CD4-positive, CD25-positive, alpha-beta regulatory T cell (primary cell): ENCODE measurements around the gene EDN3. TPM values are rescaled to one million over a fixed set of nuclear protein-coding genes. Genes with fewer than 3 reads are reported as not detected.
A peak's percentile ranks its signal among the peaks of the same experiment; 100 is the strongest.

Source experiments
- ATAC-seq, 2 donors: fragments of 150-1000 bp; cut with Tn5 transposase; one replicate each; pipeline ENCODE4 v1.10.0; 2021; ENCODE audit warnings: low read depth in 2 of 2, moderate number of reproducible peaks in 2 of 2, moderate library complexity in 1 of 2
- DNase-seq, 3 donors: peaks; one replicate each; pipeline versions ENCODE4 v3.0.0 to v3.0.0-alpha.2; 2012 to 2022; ENCODE audit warnings: mixed read lengths in 1 of 3
- H3K27ac ChIP-seq: one replicate; pipeline ENCODE4 v1.7.0; 2013; ENCODE audit warnings: mild to moderate bottlenecking, low read length; ENCODE audit not compliant: insufficient read depth, poor library complexity, severe bottlenecking
- H3K27me3 ChIP-seq: one replicate; pipeline ENCODE4 v1.7.0; 2013; ENCODE audit warnings: low read length; ENCODE audit not compliant: control insufficient read depth, insufficient read depth
- H3K36me3 ChIP-seq: one replicate; pipeline ENCODE4 v1.7.0; 2013; ENCODE audit warnings: mild to moderate bottlenecking, low read length, moderate library complexity; ENCODE audit not compliant: control insufficient read depth, insufficient read depth
- H3K4me1 ChIP-seq: 2 replicates; pipeline ENCODE4 v1.7.0; 2013; ENCODE audit warnings: mild to moderate bottlenecking, low read length; ENCODE audit not compliant: insufficient read depth, control insufficient read depth, poor library complexity, severe bottlenecking
- H3K4me3 ChIP-seq: one replicate; pipeline ENCODE4 v1.7.0; 2013; ENCODE audit warnings: low read depth, mild to moderate bottlenecking, low read length, moderate library complexity
- H3K9me3 ChIP-seq, 2 experiments: 1 replicate in 1 of 2; 2 replicates in 1 of 2; pipeline ENCODE4 v1.7.0; 2013; ENCODE audit warnings: low read length in 2 of 2, mild to moderate bottlenecking in 1 of 2, moderate library complexity in 1 of 2; ENCODE audit not compliant: control insufficient read depth in 2 of 2
- H3K27ac Mint-ChIP-seq, 3 donors: one replicate each; pipeline ENCODE4 v1.8.0; 2020 to 2022; ENCODE audit warnings: mild to moderate bottlenecking in 3 of 3, mixed read lengths in 3 of 3, moderate library complexity in 2 of 3
- H3K27me3 Mint-ChIP-seq: one replicate; pipeline ENCODE4 v1.8.0; 2022; ENCODE audit warnings: mild to moderate bottlenecking, mixed read lengths
- H3K36me3 Mint-ChIP-seq: one replicate; pipeline ENCODE4 v1.8.0; 2020; ENCODE audit warnings: mixed read lengths
- H3K4me1 Mint-ChIP-seq, 4 donors: one replicate each; pipeline ENCODE4 v1.8.0; 2020 to 2022; ENCODE audit warnings: mixed read lengths in 4 of 4, mild to moderate bottlenecking in 1 of 4
- H3K4me3 Mint-ChIP-seq, 4 donors: one replicate each; pipeline ENCODE4 v1.8.0; 2020 to 2022; ENCODE audit warnings: mild to moderate bottlenecking in 4 of 4, mixed read lengths in 4 of 4, moderate library complexity in 3 of 4
- H3K9me3 Mint-ChIP-seq, 7 donors: one replicate each; pipeline ENCODE4 v1.8.0; 2020 to 2022; ENCODE audit warnings: mixed read lengths in 7 of 7, mild to moderate bottlenecking in 3 of 7, moderate library complexity in 2 of 7
- polyA plus RNA-seq, 4 donors: library from polyadenylated mRNA; unstranded; fragments of 300-500 nt; fragmentation: Illumina TruSeq; gene quantifications; one replicate each; pipeline ENCODE4 v1.2.3, GENCODE V29; 2021
- total RNA-seq: library from RNA; stranded (reverse); gene quantifications from one replicate; pipeline ENCODE4 v1.2.3, GENCODE V29; 2022

Gene EDN3
- total RNA-seq (0.44 TPM), polyA plus RNA-seq (not detected)

- no peaks in the 10 kb centered on the region for H3K4me1 ChIP-seq
- no peak within 1 kb of the TSS for H3K4me3 Mint-ChIP-seq
- H3K27me3 ChIP-seq = peaks cover 13% of the 10 kb centered on the region
- H3K27me3 Mint-ChIP-seq = peaks cover 54% of the 10 kb centered on the region
- H3K9me3 Mint-ChIP-seq = peaks cover 0 to 2% (median 0%) of the 10 kb centered on the region in 7 donors
- no peak for DNase-seq
- H3K4me1 Mint-ChIP-seq = peaks cover 0 to 5% (median under 1%) of the 10 kb centered on the region in 4 donors
- no peak within 1 kb of the TSS for H3K27ac ChIP-seq
- no peaks in the 10 kb centered on the region for H3K36me3 Mint-ChIP-seq
- H3K27ac Mint-ChIP-seq = no peak within 1 kb of the TSS
- no peaks in the 10 kb centered on the region for H3K36me3 ChIP-seq
- no peaks in the 10 kb centered on the region for H3K9me3 ChIP-seq
- no peak within 1 kb of the TSS for H3K4me3 ChIP-seq
- no peak for ATAC-seq
Observed at GRCh38 chr20:59300333-59301081, at the start of gene EDN3. TSS of gene EDN3 (plus strand) at chr20:59300611. CDS start at chr20:59300813, 202 bp downstream.

GRCh38 chr20:59253325-59253724 lies 47.1 kb upstream of the EDN3 start:
- H3K4me3 ChIP-seq = peak overlapping the region; percentile 20
- peak overlapping the region; percentile 58 for H3K27ac ChIP-seq
- no peaks in the 10 kb centered on the region for H3K27me3 Mint-ChIP-seq
- DNase-seq (peak in 2 of 3 donors; percentile 40 to 60), ATAC-seq (peak; percentile 73 to 80)
- H3K27me3 ChIP-seq = no peaks in the 10 kb centered on the region
- H3K36me3 Mint-ChIP-seq = peaks cover 76% of the 10 kb centered on the region
- peaks cover 33 to 71% (median 42%) of the 10 kb centered on the region in 4 donors for H3K4me1 Mint-ChIP-seq
- H3K27ac Mint-ChIP-seq = peak overlapping the region; percentile 82 to 97 (median 94)
- H3K4me3 Mint-ChIP-seq = peak overlapping the region in 3 of 4 donors; percentile 47 to 61 (median 60)
- peaks cover 64% of the 10 kb centered on the region for H3K36me3 ChIP-seq
- peaks cover 25% of the 10 kb centered on the region for H3K4me1 ChIP-seq
- H3K9me3 Mint-ChIP-seq = peaks cover 0 to 8% (median 2%) of the 10 kb centered on the region in 7 donors
- no peaks in the 10 kb centered on the region for H3K9me3 ChIP-seq

GRCh38 chr20:59253779-59254319 lies 46.6 kb upstream of the EDN3 start:
- peaks cover 27% of the 10 kb centered on the region for H3K4me1 ChIP-seq
- no peaks in the 10 kb centered on the region for H3K9me3 ChIP-seq
- H3K9me3 Mint-ChIP-seq = peaks cover 0 to 8% (median 2%) of the 10 kb centered on the region in 7 donors
- no peaks in the 10 kb centered on the region for H3K27me3 Mint-ChIP-seq
- H3K4me3 Mint-ChIP-seq = peak overlapping the region in 3 of 4 donors; percentile 47 to 61 (median 60)
- ATAC-seq (peak in 1 of 2 donors; percentile 47), DNase-seq (peak in 1 of 3 donors; percentile 14)
- peaks cover 60% of the 10 kb centered on the region for H3K36me3 ChIP-seq
- H3K27ac Mint-ChIP-seq = peak overlapping the region; percentile 82 to 97 (median 94)
- H3K36me3 Mint-ChIP-seq = peaks cover 70% of the 10 kb centered on the region
- peaks cover 37 to 73% (median 45%) of the 10 kb centered on the region in 4 donors for H3K4me1 Mint-ChIP-seq
- no peak overlapping the region for H3K4me3 ChIP-seq
- H3K27ac ChIP-seq = peak overlapping the region; percentile 58
- H3K27me3 ChIP-seq = no peaks in the 10 kb centered on the region

GRCh38 chr20:59255256-59255655 lies 45.2 kb upstream of the EDN3 start:
- no peak for ATAC-seq
- H3K27ac ChIP-seq = no peak overlapping the region
- peak overlapping the region in 1 of 3 donors; percentile 48 for H3K27ac Mint-ChIP-seq
- no peaks in the 10 kb centered on the region for H3K27me3 ChIP-seq
- H3K9me3 Mint-ChIP-seq = peaks cover 0 to 7% (median 2%) of the 10 kb centered on the region in 7 donors
- no peak for DNase-seq
- no peaks in the 10 kb centered on the region for H3K9me3 ChIP-seq
- peaks cover 37 to 72% (median 53%) of the 10 kb centered on the region in 4 donors for H3K4me1 Mint-ChIP-seq
- H3K36me3 ChIP-seq = peaks cover 46% of the 10 kb centered on the region
- H3K4me3 Mint-ChIP-seq = no peak overlapping the region
- H3K36me3 Mint-ChIP-seq = peaks cover 59% of the 10 kb centered on the region
- H3K4me1 ChIP-seq = peaks cover 27% of the 10 kb centered on the region
- no peak overlapping the region for H3K4me3 ChIP-seq
- H3K27me3 Mint-ChIP-seq = no peaks in the 10 kb centered on the region

- Histone ChIP-seq H3K36me3 (peaks cover 26% of the 10 kb centered on the region), H3K4me1 (peaks cover 20% of the 10 kb centered on the region), H3K27ac (no peak overlapping the region), H3K4me3 (no peak overlapping the region), H3K9me3 (no peaks in the 10 kb centered on the region), H3K27me3 (no peaks in the 10 kb centered on the region)
- ATAC-seq (peak; percentile 29 to 49), DNase-seq (peak in 1 of 3 donors; percentile 62)
- H3K4me1 Mint-ChIP-seq = peaks cover 19 to 48% (median 38%) of the 10 kb centered on the region in 4 donors
- no peaks in the 10 kb centered on the region for H3K27me3 Mint-ChIP-seq
- H3K36me3 Mint-ChIP-seq = peaks cover 30% of the 10 kb centered on the region
- H3K27ac Mint-ChIP-seq = peak overlapping the region in 2 of 3 donors; percentile 54 to 71
- no peaks in the 10 kb centered on the region for H3K9me3 Mint-ChIP-seq
- peak overlapping the region in 2 of 4 donors; percentile 11 to 28 for H3K4me3 Mint-ChIP-seq
Observed at GRCh38 chr20:59258221-59258621, 42.2 kb upstream of the EDN3 start.

- Histone ChIP-seq H3K9me3 (no peaks in the 10 kb centered on the region), H3K36me3 (peaks cover 13% of the 10 kb centered on the region), H3K27me3 (peaks cover 2% of the 10 kb centered on the region), H3K27ac (no peak overlapping the region), H3K4me1 (peaks cover 9% of the 10 kb centered on the region), H3K4me3 (no peak overlapping the region)
- H3K4me1 Mint-ChIP-seq = peaks cover 11 to 42% (median 26%) of the 10 kb centered on the region in 4 donors
- no peak overlapping the region for H3K4me3 Mint-ChIP-seq
- ATAC-seq (no peak), DNase-seq (no peak)
- H3K9me3 Mint-ChIP-seq = no peaks in the 10 kb centered on the region
- H3K36me3 Mint-ChIP-seq = peaks cover 16% of the 10 kb centered on the region
- H3K27me3 Mint-ChIP-seq = peaks cover 12% of the 10 kb centered on the region
- H3K27ac Mint-ChIP-seq = no peak overlapping the region
Observed at GRCh38 chr20:59259946-59260345, 40.5 kb upstream of the EDN3 start.

GRCh38 chr20:59265298-59265697 lies 35.1 kb upstream of the EDN3 start:
- ATAC-seq (no peak), DNase-seq (no peak)
- Mint-ChIP-seq H3K4me3 (no peak overlapping the region), H3K36me3 (no peaks in the 10 kb centered on the region), H3K4me1 (peaks cover 0 to 9% (median 1%) of the 10 kb centered on the region in 4 donors), H3K27ac (peak overlapping the region in 1 of 3 donors; percentile 14), H3K27me3 (peaks cover 31% of the 10 kb centered on the region), H3K9me3 (peaks cover 0 to 2% (median 0%) of the 10 kb centered on the region in 7 donors)
- H3K9me3 ChIP-seq = no peaks in the 10 kb centered on the region
- H3K27me3 ChIP-seq = peaks cover 17% of the 10 kb centered on the region
- H3K36me3 ChIP-seq = no peaks in the 10 kb centered on the region
- H3K27ac ChIP-seq = no peak overlapping the region
- no peaks in the 10 kb centered on the region for H3K4me1 ChIP-seq
- H3K4me3 ChIP-seq = no peak overlapping the region
